Lower leg skin (tissue), 4 donors: Measurements from ENCODE around the gene SGIP1. TPM values are rescaled to one million over a fixed set of nuclear protein-coding genes. Genes with fewer than 3 reads are reported as not detected.

Experiments used
- DNase-seq, 2 donors: peaks; one replicate each; pipeline ENCODE4 v3.0.0-alpha.2; 2019; ENCODE audit warnings: low spot score in 2 of 2
- H3K4me3 ChIP-seq: fragments of 200-600 bp; sonication (generic); 2 replicates; pipeline ENCODE4 v1.5.1; 2017; ENCODE audit warnings: mild to moderate bottlenecking, low read depth; ENCODE audit not compliant: poor library complexity, severe bottlenecking
- CTCF ChIP-seq, 3 donors: fragments of 450-650 bp; IDR thresholded peaks; one replicate each; pipeline ENCODE4 v1.5.1; 2016; ENCODE audit warnings: antibody characterized with exemption in 3 of 3, mild to moderate bottlenecking in 3 of 3, moderate library complexity in 2 of 3
- POLR2A ChIP-seq, 2 donors: fragments of 450-650 bp; IDR thresholded peaks; one replicate each; pipeline ENCODE4 v1.6.1; 2016 to 2017; ENCODE audit warnings: antibody characterized with exemption in 2 of 2, mild to moderate bottlenecking in 1 of 2, moderate library complexity in 1 of 2
- WGBS, 2 donors: methylation state at CpG; one replicate each; pipeline ENCODE4 v1.1.5; 2018; 5-methylcytosine and 5-hydroxymethylcytosine counted together
- intact Hi-C: fragments of 100-400 bp; cut with DNase I; formaldehyde crosslinking; loops from one replicate; pipeline ENCODE4 v1.15.0; 2023; ENCODE audit warnings: low total_unique reads
- total RNA-seq, 4 donors: library from RNA; depleted of rRNA; stranded (reverse); fragments of >200 nt; gene quantifications; one replicate each; pipeline ENCODE4 v1.1.0, GENCODE V29; 2016

Gene SGIP1
- total RNA-seq, 4 donors from 2014 or later, result 0.39 to 7.0 (median 2.4) TPM

- TF ChIP-seq CTCF (IDR thresholded peaks at IDR 0.05), result no peak
- no peak for TF ChIP-seq POLR2A (IDR thresholded peaks at IDR 0.05)
- intact Hi-C loops, result no loop called here
- WGBS, 2 donors, result 84 to 94% methylated on average over 2 of the region's 2 CpGs
- DNase-seq, result no peak
- no peak overlapping the region for H3K4me3 ChIP-seq
These were observed 40.2 kb upstream of the SGIP1 start for GRCh38 chr1:66493731-66494130.

- no peak for TF ChIP-seq POLR2A (IDR thresholded peaks at IDR 0.05)
- no peak for TF ChIP-seq CTCF (IDR thresholded peaks at IDR 0.05)
- intact Hi-C loops, result no loop called here
- no peak overlapping the region for H3K4me3 ChIP-seq
- 96 to 100% methylated on average over 1 of the region's 1 CpG for WGBS, 2 donors
- no peak for DNase-seq
These were observed 39.5 kb upstream of the SGIP1 start for GRCh38 chr1:66494482-66494881.

- WGBS, 2 donors, result 94 to 100% methylated on average over 1 of the region's 1 CpG
- intact Hi-C loops, result no loop called here
- no peak for DNase-seq
- TF ChIP-seq POLR2A (IDR thresholded peaks at IDR 0.05) (no peak), CTCF (IDR thresholded peaks at IDR 0.05) (no peak)
- no peak overlapping the region for H3K4me3 ChIP-seq
These were observed 38.5 kb upstream of the SGIP1 start for GRCh38 chr1:66495495-66495894.

DNA sequence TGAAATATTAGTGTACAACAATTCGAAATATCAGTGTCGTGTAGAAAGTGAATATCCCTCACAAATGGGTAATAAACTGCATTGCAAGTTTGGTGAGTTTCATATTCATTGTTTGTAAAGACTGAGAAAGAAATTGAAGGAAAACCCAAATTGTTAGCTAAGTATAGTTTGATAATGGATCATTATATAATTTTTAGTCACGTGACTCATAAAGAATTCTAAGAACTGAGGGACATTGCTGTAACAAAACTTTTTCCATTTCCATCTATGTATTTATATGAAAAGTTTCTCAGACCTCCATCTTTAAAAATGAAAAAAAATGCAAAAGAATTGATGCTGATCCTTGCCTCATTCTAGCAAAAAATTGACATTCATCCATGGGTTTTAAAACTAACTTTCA lies 36.0 kb upstream of the SGIP1 start:
- WGBS, 2 donors, result 60 to 91% methylated on average over 3 of the region's 3 CpGs
- TF ChIP-seq POLR2A (IDR thresholded peaks at IDR 0.05) (no peak), CTCF (IDR thresholded peaks at IDR 0.05) (no peak)
- H3K4me3 ChIP-seq, result no peak overlapping the region
- DNase-seq, result no peak
- intact Hi-C loops, result no loop called here

- intact Hi-C loops, result no loop called here
- TF ChIP-seq POLR2A (IDR thresholded peaks at IDR 0.05) (no peak), CTCF (IDR thresholded peaks at IDR 0.05) (no peak)
- H3K4me3 ChIP-seq, result no peak overlapping the region
- no peak for DNase-seq
- 58 to 71% methylated on average over 1 of the region's 1 CpG for WGBS, 2 donors
These were observed 33.7 kb upstream of the SGIP1 start for GRCh38 chr1:66500301-66500700.

DNA sequence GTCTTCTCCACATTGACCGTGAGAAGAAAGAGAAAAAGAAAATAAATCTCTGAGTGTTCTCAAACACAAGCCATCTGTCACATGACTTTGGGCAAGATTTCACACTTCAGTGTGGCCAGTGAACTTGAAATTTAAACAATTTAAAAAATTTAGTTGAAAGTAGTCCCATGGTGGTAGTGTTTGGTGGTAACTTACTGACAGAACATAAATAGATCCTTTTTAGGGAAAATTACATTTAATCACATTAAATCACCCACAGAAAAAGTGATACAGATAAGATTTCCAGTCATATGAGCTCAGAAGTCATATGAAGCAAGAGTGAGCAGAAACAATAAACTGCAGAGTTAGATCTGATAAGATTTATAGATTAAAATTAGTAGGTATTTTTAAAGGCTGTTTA lies 31.9 kb upstream of the SGIP1 start:
- no peak for DNase-seq
- WGBS, 2 donors, result 41 to 67% methylated on average over 1 of the region's 1 CpG

More for the DNA sequence above, 31.9 kb upstream of the SGIP1 start:
- no peak overlapping the region for H3K4me3 ChIP-seq
- TF ChIP-seq CTCF (IDR thresholded peaks at IDR 0.05), result no peak
- TF ChIP-seq POLR2A (IDR thresholded peaks at IDR 0.05), result no peak
- intact Hi-C loops, result no loop called here
